Pancreas (tissue), 10 donors: ENCODE data around the gene RYR3. TPM values are rescaled to one million over a fixed set of nuclear protein-coding genes. Genes with fewer than 3 reads are reported as not detected.

Source experiments
- ATAC-seq, 4 donors: fragments of 200-7000 bp; cut with Tn5 transposase; one replicate each; pipeline versions ENCODE4 v1.8.0 to v1.9.1; 2020; ENCODE audit warnings: mild to moderate bottlenecking in 4 of 4, moderate library complexity in 4 of 4
- DNase-seq, 6 donors: peaks; one replicate each; pipeline ENCODE4 v3.0.0-alpha.2; 2020
- FAIRE-seq: peaks from 2 replicates; lab custom pipeline; 2012; peaks lifted over from hg19 to GRCh38; lab: Jason Lieb, UNC
- H3K27ac ChIP-seq, 4 donors: fragments of 200-600 bp; sonication (generic); 1 replicate in 3 of 4; 2 replicates in 1 of 4; pipeline versions ENCODE4 v1.5.0 to v1.8.0; 2020
- H3K27me3 ChIP-seq, 4 donors: fragments of 200-600 bp; one replicate each; pipeline ENCODE4 v1.8.0; 2021
- H3K36me3 ChIP-seq, 3 donors: fragments of 200-600 bp; sonication (generic) in 1 of 3; one replicate each; pipeline versions ENCODE4 v1.5.0 to v1.8.0; 2020 to 2021
- H3K4me1 ChIP-seq, 3 donors: fragments of 200-600 bp; one replicate each; pipeline ENCODE4 v1.8.0; 2021
- H3K4me3 ChIP-seq, 4 donors: fragments of 200-600 bp; sonication (generic) in 2 of 4; one replicate each; pipeline versions ENCODE4 v1.5.0 to v1.8.0; 2020 to 2021
- H3K9me3 ChIP-seq, 4 donors: fragments of 200-600 bp; one replicate each; pipeline ENCODE4 v1.8.0; 2021
- WGBS, 2 donors: extraction: QIAGEN DNeasy Blood & Tissue Kit; methylation state at CpG; one replicate each; pipeline ENCODE4 v1.1.7; 2013; 5-methylcytosine and 5-hydroxymethylcytosine counted together
- intact Hi-C, 3 donors: fragments of 100-400 bp; cut with DNase I; formaldehyde crosslinking; loops; one replicate each; pipeline versions ENCODE4 v1.11.1 to v1.14.2; 2022
- polyA plus RNA-seq, 2 donors: library from polyadenylated mRNA; stranded (reverse); fragments of 200-250 nt; gene quantifications; one replicate each; pipeline ENCODE4 v1.2.3, GENCODE V29; 2013
- total RNA-seq, 6 donors: library from RNA; stranded (reverse); fragmentation: NEBNext Ultra II Directional in 4 of 6; extraction: Animal tissue kit (Norgen Biotek cat#: 25700) in 4 of 6; gene quantifications; one replicate each; pipeline versions ENCODE4 v1.2.1 to v1.2.4, GENCODE V29; 2021 to 2023
- TF ChIP-seq, protein P1 (sequence below), 4 donors: fragments of 200-600 bp; sonication (generic) in 3 of 4; IDR thresholded peaks; one replicate each; pipeline versions ENCODE4 v1.5.0 to v1.8.0; 2021; ENCODE audit warnings: antibody characterized with exemption in 4 of 4
- donor health status: healthy with polysubstance abuse.
- donor health status: DM: no; HTN: no; CAD: no; lungs with moderate emphysema.
- donor health status: DM: no; HTN: no; CAD: no.
- donor health status: control.
- donor health status: control.
- donor health status: Bipolar disorder and iron deficiency.
- donor health status: DM: yes; HTN: yes; CAD: no.
- donor health status: DM: no; HTN: no; CAD: no.
- donor health status: DM: no; HTN: no; CAD: no.
- donor health status: DM: yes; HTN: yes; CAD: no.

The RYR3 gene
- total and polyA plus RNA-seq, 8 donors: 0.03 to 0.52 (median 0.13) TPM

DNA sequence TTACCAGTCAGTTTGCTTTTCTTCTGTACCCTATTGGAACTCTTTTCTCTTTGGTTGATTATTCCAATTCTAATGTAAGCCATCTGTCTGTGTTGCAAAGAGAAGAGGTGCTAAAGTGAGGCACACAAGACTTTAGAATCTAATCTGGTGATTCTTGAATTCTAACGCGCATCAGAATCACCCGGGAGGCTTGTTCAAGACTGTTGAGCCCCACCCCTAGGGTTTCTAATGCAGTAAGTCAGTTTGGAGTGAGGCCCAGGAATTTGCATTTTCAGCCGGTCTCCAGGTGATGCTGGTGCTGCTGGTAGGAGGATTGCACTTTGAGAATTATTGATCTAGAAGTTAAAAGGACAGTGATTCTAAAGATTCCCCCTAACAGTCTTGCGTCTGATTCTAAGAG lies 472.2 kb downstream of the RYR3 start:
- TF ChIP-seq, protein P1, sequence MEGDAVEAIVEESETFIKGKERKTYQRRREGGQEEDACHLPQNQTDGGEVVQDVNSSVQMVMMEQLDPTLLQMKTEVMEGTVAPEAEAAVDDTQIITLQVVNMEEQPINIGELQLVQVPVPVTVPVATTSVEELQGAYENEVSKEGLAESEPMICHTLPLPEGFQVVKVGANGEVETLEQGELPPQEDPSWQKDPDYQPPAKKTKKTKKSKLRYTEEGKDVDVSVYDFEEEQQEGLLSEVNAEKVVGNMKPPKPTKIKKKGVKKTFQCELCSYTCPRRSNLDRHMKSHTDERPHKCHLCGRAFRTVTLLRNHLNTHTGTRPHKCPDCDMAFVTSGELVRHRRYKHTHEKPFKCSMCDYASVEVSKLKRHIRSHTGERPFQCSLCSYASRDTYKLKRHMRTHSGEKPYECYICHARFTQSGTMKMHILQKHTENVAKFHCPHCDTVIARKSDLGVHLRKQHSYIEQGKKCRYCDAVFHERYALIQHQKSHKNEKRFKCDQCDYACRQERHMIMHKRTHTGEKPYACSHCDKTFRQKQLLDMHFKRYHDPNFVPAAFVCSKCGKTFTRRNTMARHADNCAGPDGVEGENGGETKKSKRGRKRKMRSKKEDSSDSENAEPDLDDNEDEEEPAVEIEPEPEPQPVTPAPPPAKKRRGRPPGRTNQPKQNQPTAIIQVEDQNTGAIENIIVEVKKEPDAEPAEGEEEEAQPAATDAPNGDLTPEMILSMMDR (IDR thresholded peaks at IDR 0.05): no peak
- no peak for ATAC-seq
- intact Hi-C loops: no loop called here
- no peak overlapping the region for H3K27ac ChIP-seq
- H3K36me3 ChIP-seq: no peaks in the 10 kb centered on the region
- H3K4me1 ChIP-seq: no peaks in the 10 kb centered on the region
- WGBS, 2 donors: 59 to 61% methylated on average over 5 of the region's 5 CpGs
- no peak overlapping the region for H3K4me3 ChIP-seq
- H3K27me3 ChIP-seq: no peaks in the 10 kb centered on the region
- no peaks in the 10 kb centered on the region for H3K9me3 ChIP-seq
- DNase-seq: no peak
- FAIRE-seq: no peak

DNA sequence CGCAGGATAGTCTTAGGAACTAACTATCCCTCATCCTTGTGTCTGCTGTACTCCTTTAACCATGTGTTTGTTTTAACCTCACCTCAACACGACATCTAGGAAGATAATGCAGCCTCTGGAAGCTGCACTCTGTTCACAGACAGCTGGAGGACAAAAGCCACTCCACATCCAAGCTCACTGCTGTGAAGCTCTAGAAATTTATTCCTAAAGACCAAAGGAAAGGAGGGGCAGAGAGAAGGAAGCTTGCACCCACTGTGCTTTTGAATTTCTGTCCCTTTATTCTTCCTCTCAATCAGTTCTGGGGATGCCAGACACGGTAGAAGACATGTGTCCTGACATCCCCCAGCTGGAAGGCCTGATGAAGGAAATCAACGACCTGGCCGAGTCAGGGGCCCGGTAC lies 474.6 kb downstream of the RYR3 start:
- Histone ChIP-seq H3K27ac (no peak overlapping the region), H3K4me1 (no peaks in the 10 kb centered on the region), H3K27me3 (no peaks in the 10 kb centered on the region), H3K9me3 (no peaks in the 10 kb centered on the region), H3K36me3 (no peaks in the 10 kb centered on the region), H3K4me3 (no peak overlapping the region)
- 68 to 77% methylated on average over 6 of the region's 6 CpGs for WGBS, 2 donors
- intact Hi-C loops: no loop called here
- FAIRE-seq (no peak), ATAC-seq (no peak), DNase-seq (no peak)
- TF ChIP-seq, protein P1 (IDR thresholded peaks at IDR 0.05): no peak

DNA sequence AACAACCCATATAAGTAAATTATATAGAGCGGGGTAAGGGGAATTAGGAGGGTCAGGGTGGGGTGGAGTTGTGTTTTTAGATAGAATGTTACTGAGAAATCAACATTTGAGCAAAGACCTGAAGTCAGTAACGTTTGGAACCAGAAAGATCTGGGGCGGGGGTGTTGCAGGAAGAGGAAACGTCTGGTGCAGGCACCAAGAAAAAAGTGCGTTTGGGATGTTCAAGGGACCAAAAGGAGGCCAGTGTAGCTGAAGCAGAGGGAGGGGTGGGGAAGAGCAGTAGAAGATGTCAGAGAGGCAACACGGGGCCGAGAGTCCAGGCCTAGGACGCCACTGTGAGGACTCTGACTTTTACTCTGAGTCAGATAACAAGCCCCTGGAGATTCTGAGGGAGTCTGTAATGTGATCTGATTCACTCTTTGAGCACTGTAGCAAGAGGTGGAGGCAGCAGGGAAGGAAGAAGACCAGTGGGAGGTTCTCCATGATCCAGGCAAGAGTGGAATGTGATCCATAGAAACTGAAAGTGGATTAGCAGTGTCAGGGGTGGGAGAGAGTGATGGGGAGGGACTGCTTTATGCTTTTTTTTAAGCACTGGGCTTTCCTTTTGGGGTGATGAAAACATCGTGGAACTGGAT lies 478.3 kb downstream of the RYR3 start:
- H3K4me1 ChIP-seq: no peaks in the 10 kb centered on the region
- DNase-seq: no peak
- intact Hi-C loops: no loop called here
- no peaks in the 10 kb centered on the region for H3K9me3 ChIP-seq
- H3K27ac ChIP-seq: no peak overlapping the region
- no peak for ATAC-seq
- TF ChIP-seq, protein P1 (IDR thresholded peaks at IDR 0.05): no peak
- H3K4me3 ChIP-seq: no peak overlapping the region
- no peak for FAIRE-seq
- H3K36me3 ChIP-seq: no peaks in the 10 kb centered on the region
- no peaks in the 10 kb centered on the region for H3K27me3 ChIP-seq
- WGBS, 2 donors: 38 to 43% methylated on average over 9 of the region's 9 CpGs

DNA sequence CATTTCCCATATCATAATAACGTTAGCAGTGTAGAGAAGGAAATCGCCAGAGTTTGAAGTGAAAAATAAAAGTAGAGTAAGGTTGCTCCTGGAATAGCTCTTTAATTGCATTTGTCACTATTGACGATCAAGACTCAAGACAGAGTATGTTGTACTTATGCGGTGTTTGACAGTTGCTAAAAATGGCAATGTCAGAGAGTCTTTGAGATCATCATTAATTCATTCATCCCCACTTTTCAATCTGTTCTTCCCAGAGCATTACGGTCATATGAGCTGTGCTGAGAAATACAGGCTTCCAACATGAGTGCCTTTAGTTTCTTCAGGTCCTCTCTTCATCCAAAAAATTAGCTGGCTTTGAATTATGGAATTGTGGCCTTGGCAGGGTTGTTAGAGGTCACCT lies 483.7 kb downstream of the RYR3 start:
- FAIRE-seq: no peak
- Histone ChIP-seq H3K9me3 (no peaks in the 10 kb centered on the region), H3K36me3 (no peaks in the 10 kb centered on the region), H3K4me1 (no peaks in the 10 kb centered on the region), H3K27me3 (no peaks in the 10 kb centered on the region), H3K4me3 (no peak overlapping the region), H3K27ac (no peak overlapping the region)
- 85 to 86% methylated on average over 5 of the region's 5 CpGs for WGBS, 2 donors
- DNase-seq: no peak
- no peak for ATAC-seq
- TF ChIP-seq, protein P1 (IDR thresholded peaks at IDR 0.05): no peak
- intact Hi-C loops: no loop called here

DNA sequence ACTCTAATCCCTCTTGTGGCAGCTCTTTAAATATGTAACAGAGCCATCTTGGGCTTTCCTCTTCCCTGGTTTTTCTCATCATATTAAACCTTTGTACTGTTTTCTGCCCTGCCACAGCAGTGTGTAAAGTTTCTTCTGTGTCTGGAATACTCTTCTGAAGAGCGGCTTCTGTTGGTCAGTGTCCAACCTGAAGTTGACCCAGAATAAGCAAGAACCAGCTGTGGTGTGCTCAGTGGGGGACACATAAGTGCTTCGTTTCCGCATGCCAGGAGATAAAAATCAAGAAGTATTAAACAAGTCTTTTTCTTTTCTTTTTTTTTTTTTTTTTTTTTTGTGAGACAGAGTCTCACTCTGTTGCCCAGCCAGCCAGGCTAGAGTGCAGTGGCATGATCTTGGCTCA lies 484.3 kb downstream of the RYR3 start:
- TF ChIP-seq, protein P1 (IDR thresholded peaks at IDR 0.05): no peak
- Histone ChIP-seq H3K36me3 (no peaks in the 10 kb centered on the region), H3K4me3 (no peak overlapping the region), H3K27me3 (no peaks in the 10 kb centered on the region), H3K4me1 (no peaks in the 10 kb centered on the region), H3K9me3 (no peaks in the 10 kb centered on the region), H3K27ac (no peak overlapping the region)
- ATAC-seq (no peak), DNase-seq (no peak), FAIRE-seq (no peak)
- intact Hi-C loops: no loop called here
- WGBS, 2 donors: 82 to 87% methylated on average over 3 of the region's 3 CpGs
